ENCODE measurements around the gene ANKRD40.

DNA sequence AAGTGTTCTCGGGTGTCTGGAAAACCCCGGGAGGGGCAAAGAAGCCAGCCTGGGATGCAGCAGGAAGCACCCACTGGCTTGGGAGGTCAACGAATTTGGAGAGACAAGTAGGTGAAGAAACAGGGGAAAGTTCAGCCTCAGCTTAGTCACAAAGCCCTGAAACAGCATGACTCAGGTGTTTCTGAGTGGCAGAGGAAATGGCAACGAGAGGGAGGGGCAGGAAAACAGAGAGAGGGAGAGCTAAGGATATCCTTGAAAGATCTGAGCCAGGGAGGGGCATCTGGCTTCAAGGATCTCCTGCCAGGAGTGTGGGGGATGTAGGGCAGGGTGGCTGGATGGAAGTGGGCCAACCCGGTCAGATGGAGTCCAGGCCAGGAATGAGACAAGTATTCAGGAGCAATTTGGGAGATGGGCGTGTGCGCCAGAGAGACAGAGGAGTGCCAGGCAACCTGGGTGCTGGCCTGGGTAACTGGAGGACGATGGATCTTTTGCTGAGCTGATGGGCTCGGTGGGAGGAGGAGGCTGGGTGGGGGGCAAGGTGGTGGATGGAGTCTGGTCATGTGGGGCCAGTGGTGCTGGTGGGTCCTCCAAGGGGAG, 45.8 kb downstream of the ANKRD40 start:
- TF ChIP-seq POLR2A (IDR thresholded peaks at IDR 0.05): no peak
- TF ChIP-seq, protein P1, sequence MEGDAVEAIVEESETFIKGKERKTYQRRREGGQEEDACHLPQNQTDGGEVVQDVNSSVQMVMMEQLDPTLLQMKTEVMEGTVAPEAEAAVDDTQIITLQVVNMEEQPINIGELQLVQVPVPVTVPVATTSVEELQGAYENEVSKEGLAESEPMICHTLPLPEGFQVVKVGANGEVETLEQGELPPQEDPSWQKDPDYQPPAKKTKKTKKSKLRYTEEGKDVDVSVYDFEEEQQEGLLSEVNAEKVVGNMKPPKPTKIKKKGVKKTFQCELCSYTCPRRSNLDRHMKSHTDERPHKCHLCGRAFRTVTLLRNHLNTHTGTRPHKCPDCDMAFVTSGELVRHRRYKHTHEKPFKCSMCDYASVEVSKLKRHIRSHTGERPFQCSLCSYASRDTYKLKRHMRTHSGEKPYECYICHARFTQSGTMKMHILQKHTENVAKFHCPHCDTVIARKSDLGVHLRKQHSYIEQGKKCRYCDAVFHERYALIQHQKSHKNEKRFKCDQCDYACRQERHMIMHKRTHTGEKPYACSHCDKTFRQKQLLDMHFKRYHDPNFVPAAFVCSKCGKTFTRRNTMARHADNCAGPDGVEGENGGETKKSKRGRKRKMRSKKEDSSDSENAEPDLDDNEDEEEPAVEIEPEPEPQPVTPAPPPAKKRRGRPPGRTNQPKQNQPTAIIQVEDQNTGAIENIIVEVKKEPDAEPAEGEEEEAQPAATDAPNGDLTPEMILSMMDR (IDR thresholded peaks at IDR 0.05): no peak
